Mucosa of descending colon (tissue), 3 donors: Measurements from ENCODE around the gene HOXB8. TPM values are rescaled to one million over a fixed set of nuclear protein-coding genes. Genes with fewer than 3 reads are reported as not detected.

Experiments used
- ATAC-seq: fragments of 200-7000 bp; cut with Tn5 transposase; one replicate; pipeline ENCODE4 v1.9.1; 2020; ENCODE audit warnings: mild to moderate bottlenecking, moderate library complexity
- DNase-seq, 3 donors: peaks; one replicate each; pipeline ENCODE4 v3.0.0-alpha.2; 2020
- H3K36me3 ChIP-seq: fragments of 200-600 bp; one replicate; pipeline ENCODE4 v1.8.0; 2021; ENCODE audit warnings: low read depth, mild to moderate bottlenecking
- H3K4me1 ChIP-seq: fragments of 200-600 bp; one replicate; pipeline ENCODE4 v1.8.0; 2021; ENCODE audit warnings: low read depth, mild to moderate bottlenecking
- H3K4me3 ChIP-seq: fragments of 200-600 bp; one replicate; pipeline ENCODE4 v1.8.0; 2021; ENCODE audit warnings: mild to moderate bottlenecking
- H3K9me3 ChIP-seq: fragments of 200-600 bp; one replicate; pipeline ENCODE4 v1.8.0; 2021; ENCODE audit warnings: mild to moderate bottlenecking
- intact Hi-C, 2 donors: fragments of 100-400 bp; cut with DNase I in 1 of 2; cut with micrococcal nuclease in 1 of 2; formaldehyde crosslinking; loops; one replicate each; pipeline versions ENCODE4 v1.11.0 to v1.11.1; 2022; cut with DNase I, micrococcal nuclease
- long read RNA-seq, 2 donors: library from polyadenylated mRNA; unstranded; transcript quantifications; one replicate each; pipeline ENCODE4 v2.0.0, GENCODE V29; 2019 to 2021
- total RNA-seq, 3 donors: library from RNA; stranded (reverse); fragmentation: NEBNext Ultra II Directional in 2 of 3; extraction: Animal tissue kit (Norgen Biotek cat#: 25700) in 2 of 3; gene quantifications; one replicate each; pipeline versions ENCODE4 v1.2.1 to v1.2.4, GENCODE V29; 2021 to 2023
- TF ChIP-seq, protein P1 (sequence below): fragments of 200-600 bp; IDR thresholded peaks from one replicate; pipeline ENCODE4 v1.8.0; 2022; ENCODE audit warnings: antibody characterized with exemption, mild to moderate bottlenecking
- donor health status: DM: no; HTN: no; CAD: no; lungs with moderate emphysema.
- donor health status: DM: no; HTN: no; CAD: no.
- donor health status: DM: no; HTN: yes; CAD: no.

The HOXB8 gene
- total RNA-seq: 1 to 10 TPM; 4.2 to 7.5 (median 5.6) TPM
- long read RNA-seq, donor 1: 0 reads
- long read RNA-seq, donor 2: 0 reads

DNA sequence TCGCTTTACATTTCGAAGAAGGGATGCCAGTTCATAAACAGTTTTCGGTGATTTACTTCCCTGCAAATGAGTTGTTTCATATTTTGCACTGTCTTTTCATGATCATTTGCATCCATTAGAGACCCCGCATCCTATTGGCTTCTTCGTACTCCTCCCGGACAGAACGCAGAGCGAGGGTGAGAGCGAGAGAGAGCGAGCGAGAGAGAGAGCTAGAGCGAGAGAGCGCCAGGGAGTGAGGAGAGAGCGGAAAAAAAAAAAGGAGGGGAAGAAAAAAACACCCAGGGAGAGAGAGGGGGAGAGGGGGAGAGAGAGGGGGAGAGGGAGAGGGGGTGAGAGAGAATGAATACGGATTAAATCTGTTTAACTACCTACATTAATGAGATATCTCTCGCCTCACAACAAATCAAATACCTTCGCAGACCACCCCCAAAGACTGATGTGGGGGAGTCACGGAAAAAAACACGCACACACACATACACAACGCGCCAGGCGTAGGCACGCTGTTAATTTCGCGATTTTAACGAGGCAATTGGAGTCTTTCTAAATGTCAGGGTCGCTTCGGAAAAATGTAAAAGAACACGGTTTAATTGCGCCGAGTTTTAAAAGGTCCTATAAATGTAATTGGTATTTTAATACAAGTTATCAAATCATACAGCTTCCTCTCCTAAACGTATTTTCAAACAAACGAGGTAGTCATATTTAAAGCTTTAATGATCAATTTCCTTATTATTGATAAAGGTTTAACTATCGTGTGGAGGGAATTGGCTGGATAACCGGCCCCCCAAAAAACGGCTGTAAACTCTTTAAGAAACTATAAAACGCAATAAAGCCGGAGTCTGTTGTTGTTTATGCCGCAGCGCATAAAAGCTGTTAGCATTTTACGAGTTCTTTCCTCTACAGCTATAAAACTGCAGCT, at the start of gene HOXB8:
Gene HOXB8, minus strand, starts transcription at position 246 of the 916 bp plus-strand sequence. CDS start 588 bp downstream, outside the sequence.
- Histone ChIP-seq H3K4me1 (peaks cover 43% of the 10 kb centered on the region), H3K4me3 (no peak within 1 kb of the TSS), H3K36me3 (no peaks in the 10 kb centered on the region), H3K9me3 (no peaks in the 10 kb centered on the region)
- TF ChIP-seq, protein P1, sequence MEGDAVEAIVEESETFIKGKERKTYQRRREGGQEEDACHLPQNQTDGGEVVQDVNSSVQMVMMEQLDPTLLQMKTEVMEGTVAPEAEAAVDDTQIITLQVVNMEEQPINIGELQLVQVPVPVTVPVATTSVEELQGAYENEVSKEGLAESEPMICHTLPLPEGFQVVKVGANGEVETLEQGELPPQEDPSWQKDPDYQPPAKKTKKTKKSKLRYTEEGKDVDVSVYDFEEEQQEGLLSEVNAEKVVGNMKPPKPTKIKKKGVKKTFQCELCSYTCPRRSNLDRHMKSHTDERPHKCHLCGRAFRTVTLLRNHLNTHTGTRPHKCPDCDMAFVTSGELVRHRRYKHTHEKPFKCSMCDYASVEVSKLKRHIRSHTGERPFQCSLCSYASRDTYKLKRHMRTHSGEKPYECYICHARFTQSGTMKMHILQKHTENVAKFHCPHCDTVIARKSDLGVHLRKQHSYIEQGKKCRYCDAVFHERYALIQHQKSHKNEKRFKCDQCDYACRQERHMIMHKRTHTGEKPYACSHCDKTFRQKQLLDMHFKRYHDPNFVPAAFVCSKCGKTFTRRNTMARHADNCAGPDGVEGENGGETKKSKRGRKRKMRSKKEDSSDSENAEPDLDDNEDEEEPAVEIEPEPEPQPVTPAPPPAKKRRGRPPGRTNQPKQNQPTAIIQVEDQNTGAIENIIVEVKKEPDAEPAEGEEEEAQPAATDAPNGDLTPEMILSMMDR: no peak
- no peak for ATAC-seq
- intact Hi-C loops: loop anchor here in 1 of 2 donors (5.0 kb wide), 1 partner anchor 278 kb away; no protein-coding TSS in a partner anchor
- peak; percentile 9 to 60 (median 34) for DNase-seq

DNA sequence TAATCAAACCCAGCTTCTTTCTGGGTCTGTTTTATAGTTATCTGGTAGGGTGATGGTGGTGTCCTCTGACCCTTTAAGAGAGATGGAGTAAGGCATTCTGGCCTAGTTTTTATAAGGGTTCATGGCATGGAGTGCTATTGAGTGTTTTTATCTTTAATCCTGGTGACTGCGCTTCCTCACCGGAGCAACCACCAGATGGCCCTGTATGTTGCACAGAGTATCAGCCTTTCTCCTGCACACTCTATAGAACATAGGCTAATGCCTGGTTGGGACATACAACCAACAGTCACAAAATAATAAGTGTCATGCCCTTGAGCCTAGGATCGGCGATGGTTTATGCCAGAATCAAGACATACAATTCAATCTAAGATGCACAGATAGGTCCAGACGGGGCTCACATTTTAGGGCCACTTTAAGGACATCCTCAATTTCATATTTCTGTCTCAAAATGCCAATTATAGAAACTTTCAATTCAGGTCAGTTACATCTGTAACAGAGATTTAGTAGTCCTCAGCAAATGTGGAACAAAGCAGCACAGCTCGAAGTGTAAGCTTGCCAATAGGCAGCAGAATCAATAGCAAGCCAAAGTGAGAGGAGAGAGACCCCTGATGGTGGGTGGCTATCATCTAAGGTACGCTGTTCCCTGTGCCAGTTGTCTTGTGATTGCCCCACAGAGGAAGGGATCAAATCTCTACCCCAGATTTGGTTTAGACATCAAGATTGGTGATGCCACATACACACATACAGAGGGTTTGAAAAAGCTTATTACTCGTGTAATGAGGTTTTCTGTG, 48.2 kb upstream of the HOXB8 start:
- DNase-seq: no peak
- H3K4me3 ChIP-seq: no peak overlapping the region
- TF ChIP-seq, protein P1: no peak
- intact Hi-C loops: no loop called here
- H3K9me3 ChIP-seq: no peaks in the 10 kb centered on the region
- no peaks in the 10 kb centered on the region for H3K4me1 ChIP-seq
- peak; percentile 34 for ATAC-seq
- H3K36me3 ChIP-seq: no peaks in the 10 kb centered on the region

DNA sequence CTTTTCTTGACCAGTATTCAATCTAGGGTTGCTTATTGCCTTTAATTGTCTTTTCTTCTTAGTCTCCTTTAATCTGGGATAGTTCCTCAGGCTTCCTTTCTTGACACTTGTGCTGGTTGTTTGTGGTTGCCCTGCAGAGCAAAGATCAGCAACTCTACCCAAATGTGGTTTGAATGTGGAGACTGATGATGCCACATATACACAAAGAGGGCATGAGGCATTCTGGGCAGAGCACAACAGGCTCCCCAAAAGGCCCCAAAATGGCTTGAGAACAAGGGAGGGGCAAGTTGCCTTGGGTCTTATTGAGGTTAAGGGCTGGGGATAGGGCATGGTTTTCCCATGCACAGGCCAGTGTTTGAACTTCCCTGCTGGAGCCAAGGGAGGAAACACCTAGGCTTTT, 40.8 kb upstream of the HOXB8 start:
- ATAC-seq (no peak), DNase-seq (no peak)
- Histone ChIP-seq H3K4me3 (no peak overlapping the region), H3K9me3 (no peaks in the 10 kb centered on the region), H3K36me3 (no peaks in the 10 kb centered on the region), H3K4me1 (no peaks in the 10 kb centered on the region)
- TF ChIP-seq, protein P1: no peak
- intact Hi-C loops: no loop called here

DNA sequence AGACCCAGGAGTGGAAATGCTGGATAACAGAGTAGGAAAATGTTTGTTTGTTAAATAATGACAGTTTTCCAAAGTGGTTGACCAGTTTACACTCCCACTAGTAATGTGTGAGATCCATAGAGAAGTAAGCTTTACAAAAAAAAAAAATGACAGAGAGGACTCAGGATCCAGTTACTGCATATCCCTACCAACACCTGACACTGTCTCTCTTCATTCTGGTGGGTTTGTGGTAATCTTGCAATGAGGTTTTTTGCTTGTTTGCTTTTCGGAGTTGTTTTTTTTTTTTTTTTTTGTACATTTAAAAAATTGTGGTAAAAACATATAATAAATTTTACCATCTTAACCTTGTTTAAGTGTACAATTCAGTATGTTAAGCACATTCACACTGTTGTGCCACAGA, 34.6 kb upstream of the HOXB8 start:
- ATAC-seq (no peak), DNase-seq (no peak)
- Histone ChIP-seq H3K36me3 (no peaks in the 10 kb centered on the region), H3K4me1 (no peaks in the 10 kb centered on the region), H3K4me3 (no peak overlapping the region), H3K9me3 (no peaks in the 10 kb centered on the region)
- intact Hi-C loops: no loop called here
- TF ChIP-seq, protein P1: no peak

DNA sequence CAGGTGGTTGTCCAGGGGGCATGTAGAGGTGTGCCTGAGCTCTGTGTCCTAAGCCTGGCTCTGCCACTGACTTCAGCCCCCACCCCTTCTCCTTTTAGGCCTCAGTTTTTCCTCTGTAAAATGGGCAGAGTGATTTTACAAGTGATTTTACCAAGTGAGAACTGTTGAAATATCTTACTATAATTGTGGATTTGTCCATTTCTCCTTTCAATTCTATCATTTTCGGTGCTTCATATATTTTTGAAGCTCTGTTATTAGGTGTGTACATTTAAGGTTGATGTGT, 32.8 kb upstream of the HOXB8 start:
- intact Hi-C loops: no loop called here
- H3K9me3 ChIP-seq: no peaks in the 10 kb centered on the region
- H3K36me3 ChIP-seq: no peaks in the 10 kb centered on the region
- no peak overlapping the region for H3K4me3 ChIP-seq
- no peaks in the 10 kb centered on the region for H3K4me1 ChIP-seq
- ATAC-seq (peak; percentile 0), DNase-seq (no peak)
- TF ChIP-seq, protein P1: no peak
